Measurements from ENCODE around the gene SPTBN4. TPM values are rescaled to one million over a fixed set of nuclear protein-coding genes. Genes with fewer than 3 reads are reported as not detected.

The SPTBN4 gene
- total and polyA plus RNA-seq, 10 of the 15 experiments (the other 5 are each of a cell fraction or from before 2014, with no cell fraction given): 0.04 to 1.1 (median 0.34) TPM; not detected in 1

DNA sequence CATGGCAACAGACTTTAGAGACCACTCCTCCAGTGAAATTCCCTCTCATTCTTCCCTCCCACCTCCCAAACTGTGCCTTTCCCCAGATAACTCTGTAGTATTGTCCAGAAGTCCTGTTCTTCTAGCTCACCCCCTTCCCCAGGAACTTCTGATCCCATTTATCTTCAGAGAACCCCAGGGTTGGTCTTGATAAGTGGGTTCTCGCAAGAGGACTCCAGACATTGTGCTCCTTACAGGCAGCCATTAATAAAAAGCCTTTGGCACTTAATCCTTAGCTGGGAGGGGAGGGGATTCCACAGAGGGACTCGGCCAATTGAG, 136.2 kb downstream of the SPTBN4 start:
- POLR2A ChIA-PET: interaction anchor here (1.9 to 3.8 kb wide), 2 partner anchors 12 to 33 kb away, joined by 6 to 24 read pairs; no protein-coding TSS in a partner anchor
- H3K4me1 ChIP-seq (ENCODE audit: control insufficient read depth, insufficient read depth, low read length): peaks cover 24% of the 10 kb centered on the region
- FAIRE-seq: no peak
- RAD21 ChIA-PET (ENCODE audit: unreplicated experiment): interaction anchor here (0.9 to 4.2 kb wide), 7 partner anchors 11 to 298 kb away, joined by 3 to 49 read pairs (median 4); partner anchors contain the start of gene BLVRB
- 63% methylated on average over 2 of the region's 2 CpGs for WGBS (ENCODE audit: insufficient coverage, insufficient replicate concordance, low lambda C conversion rate, missing lambda C conversion rate)
- no peak overlapping the region; the same call in 1 of the 2 replicates for H2AFZ ChIP-seq (ENCODE audit: control insufficient read depth, low read depth, low read length)
- H3K36me3 ChIP-seq (ENCODE audit: control insufficient read depth in 2 of 2, insufficient read depth in 2 of 2, low read length in 1 of 2): no peaks in the 10 kb centered on the region
- DNase-seq (ENCODE audit: low read depth, low spot score): no peak
- no peak for ATAC-seq
- no peaks in the 10 kb centered on the region for H3K9me3 ChIP-seq (replicated peaks; ENCODE audit: control insufficient read depth, insufficient read depth, low read length)
- BruUV-seq (replicated peaks): no TSS peak
- H3K79me2 ChIP-seq (ENCODE audit: control insufficient read depth, insufficient read depth, low read length): no peaks in the 10 kb centered on the region
- in situ Hi-C loops (cut with MboI): loop anchor here (10.0 kb wide), 1 partner anchor 298 kb away; no protein-coding TSS in a partner anchor
- CTCF ChIA-PET: interaction anchor here (1.2 to 6.0 kb wide), 13 partner anchors 10 to 298 kb away, joined by 3 to 106 read pairs (median 8); no protein-coding TSS in a partner anchor
- no peaks in the 10 kb centered on the region for H4K20me1 ChIP-seq (ENCODE audit: control insufficient read depth, insufficient read depth)
- H3K27ac ChIP-seq (ENCODE audit: control insufficient read depth, insufficient read depth): no peak overlapping the region
- no peak overlapping the region for H3K9ac ChIP-seq (ENCODE audit: control insufficient read depth, insufficient read depth, low read length)
- TF ChIP-seq, protein P1, sequence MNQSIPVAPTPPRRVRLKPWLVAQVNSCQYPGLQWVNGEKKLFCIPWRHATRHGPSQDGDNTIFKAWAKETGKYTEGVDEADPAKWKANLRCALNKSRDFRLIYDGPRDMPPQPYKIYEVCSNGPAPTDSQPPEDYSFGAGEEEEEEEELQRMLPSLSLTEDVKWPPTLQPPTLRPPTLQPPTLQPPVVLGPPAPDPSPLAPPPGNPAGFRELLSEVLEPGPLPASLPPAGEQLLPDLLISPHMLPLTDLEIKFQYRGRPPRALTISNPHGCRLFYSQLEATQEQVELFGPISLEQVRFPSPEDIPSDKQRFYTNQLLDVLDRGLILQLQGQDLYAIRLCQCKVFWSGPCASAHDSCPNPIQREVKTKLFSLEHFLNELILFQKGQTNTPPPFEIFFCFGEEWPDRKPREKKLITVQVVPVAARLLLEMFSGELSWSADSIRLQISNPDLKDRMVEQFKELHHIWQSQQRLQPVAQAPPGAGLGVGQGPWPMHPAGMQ (IDR thresholded peaks at IDR 0.05; ENCODE audit: borderline replicate concordance): no peak
- TF ChIP-seq, protein P2, sequence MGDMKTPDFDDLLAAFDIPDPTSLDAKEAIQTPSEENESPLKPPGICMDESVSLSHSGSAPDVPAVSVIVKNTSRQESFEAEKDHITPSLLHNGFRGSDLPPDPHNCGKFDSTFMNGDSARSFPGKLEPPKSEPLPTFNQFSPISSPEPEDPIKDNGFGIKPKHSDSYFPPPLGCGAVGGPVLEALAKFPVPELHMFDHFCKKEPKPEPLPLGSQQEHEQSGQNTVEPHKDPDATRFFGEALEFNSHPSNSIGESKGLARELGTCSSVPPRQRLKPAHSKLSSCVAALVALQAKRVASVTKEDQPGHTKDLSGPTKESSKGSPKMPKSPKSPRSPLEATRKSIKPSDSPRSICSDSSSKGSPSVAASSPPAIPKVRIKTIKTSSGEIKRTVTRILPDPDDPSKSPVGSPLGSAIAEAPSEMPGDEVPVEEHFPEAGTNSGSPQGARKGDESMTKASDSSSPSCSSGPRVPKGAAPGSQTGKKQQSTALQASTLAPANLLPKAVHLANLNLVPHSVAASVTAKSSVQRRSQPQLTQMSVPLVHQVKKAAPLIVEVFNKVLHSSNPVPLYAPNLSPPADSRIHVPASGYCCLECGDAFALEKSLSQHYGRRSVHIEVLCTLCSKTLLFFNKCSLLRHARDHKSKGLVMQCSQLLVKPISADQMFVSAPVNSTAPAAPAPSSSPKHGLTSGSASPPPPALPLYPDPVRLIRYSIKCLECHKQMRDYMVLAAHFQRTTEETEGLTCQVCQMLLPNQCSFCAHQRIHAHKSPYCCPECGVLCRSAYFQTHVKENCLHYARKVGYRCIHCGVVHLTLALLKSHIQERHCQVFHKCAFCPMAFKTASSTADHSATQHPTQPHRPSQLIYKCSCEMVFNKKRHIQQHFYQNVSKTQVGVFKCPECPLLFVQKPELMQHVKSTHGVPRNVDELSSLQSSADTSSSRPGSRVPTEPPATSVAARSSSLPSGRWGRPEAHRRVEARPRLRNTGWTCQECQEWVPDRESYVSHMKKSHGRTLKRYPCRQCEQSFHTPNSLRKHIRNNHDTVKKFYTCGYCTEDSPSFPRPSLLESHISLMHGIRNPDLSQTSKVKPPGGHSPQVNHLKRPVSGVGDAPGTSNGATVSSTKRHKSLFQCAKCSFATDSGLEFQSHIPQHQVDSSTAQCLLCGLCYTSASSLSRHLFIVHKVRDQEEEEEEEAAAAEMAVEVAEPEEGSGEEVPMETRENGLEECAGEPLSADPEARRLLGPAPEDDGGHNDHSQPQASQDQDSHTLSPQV (IDR thresholded peaks at IDR 0.05): no peak
- TF ChIP-seq RB1 (IDR thresholded peaks at IDR 0.05; ENCODE audit: borderline replicate concordance): no peak
- TF ChIP-seq HDAC2 (IDR thresholded peaks at IDR 0.05): no peak
- TF ChIP-seq CHD4 (IDR thresholded peaks at IDR 0.05): no peak
- no peak overlapping the region for H3K4me3 ChIP-seq
- H3K4me2 ChIP-seq (ENCODE audit: control insufficient read depth, insufficient read depth): no peak overlapping the region
- peaks cover 8% of the 10 kb centered on the region in 2 experiments for H3K27me3 ChIP-seq (replicated peaks in 1 of 2; ENCODE audit: control insufficient read depth in 2 of 2, insufficient read depth in 2 of 2, low read length in 1 of 2)
- SMC1A ChIA-PET (ENCODE audit: uncharacterized antibody, unreplicated experiment): interaction anchor here (0.9 kb wide), 1 partner anchor 298 kb away, joined by 3 read pairs; no protein-coding TSS in a partner anchor
- intact Hi-C loops (cut with micrococcal nuclease; ENCODE audit: unreplicated experiment): no loop called here
